ENCODE results near the gene NDUFB1.

NDUFB1 gene

DNA sequence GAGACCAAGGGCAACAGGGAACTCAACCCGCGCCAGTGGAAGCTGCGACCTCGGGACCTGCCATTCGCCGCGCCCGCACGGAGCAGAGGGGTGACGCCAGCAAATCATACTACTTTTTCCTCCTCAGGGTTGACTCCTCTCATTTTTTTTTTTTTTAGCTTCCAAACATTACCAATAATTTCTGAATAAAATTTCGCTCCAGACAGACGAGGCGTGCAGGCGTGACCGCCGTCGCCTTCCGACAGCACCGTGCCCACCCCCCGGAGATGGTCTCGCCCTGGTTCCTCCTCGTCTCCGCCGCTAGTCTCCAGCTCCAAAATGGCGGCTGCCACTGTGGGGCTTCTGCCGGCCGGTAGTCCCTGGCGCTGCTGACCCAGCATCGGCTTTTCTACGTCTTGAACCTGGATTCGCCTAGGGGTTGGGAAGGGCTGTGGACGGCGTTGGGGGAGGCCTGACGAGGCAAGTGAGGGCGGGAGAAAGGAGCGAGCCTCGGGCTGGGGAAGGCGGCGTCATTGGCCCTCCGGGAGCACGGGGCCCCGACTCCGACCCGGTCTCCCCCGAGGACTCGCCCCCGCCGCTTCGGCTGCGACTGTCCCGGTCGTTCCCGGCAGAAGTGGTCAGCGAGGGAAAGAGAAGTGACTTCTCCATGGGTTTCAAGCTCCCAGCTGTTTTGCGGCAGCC is at the start of gene NDUFB1, which contains the start of gene CPSF2:
NDUFB1 (minus strand) TSS at position 37 of the 681 bp plus-strand sequence. CDS start 4,069 bp downstream, outside the sequence.
CPSF2 (plus strand) TSS at position 300 of the 681 bp plus-strand sequence. CDS start 9,016 bp downstream, outside the sequence.
- in situ Hi-C loops (cut with HindIII; ENCODE audit: low sequenced_read_pairs): no loop called here

DNA sequence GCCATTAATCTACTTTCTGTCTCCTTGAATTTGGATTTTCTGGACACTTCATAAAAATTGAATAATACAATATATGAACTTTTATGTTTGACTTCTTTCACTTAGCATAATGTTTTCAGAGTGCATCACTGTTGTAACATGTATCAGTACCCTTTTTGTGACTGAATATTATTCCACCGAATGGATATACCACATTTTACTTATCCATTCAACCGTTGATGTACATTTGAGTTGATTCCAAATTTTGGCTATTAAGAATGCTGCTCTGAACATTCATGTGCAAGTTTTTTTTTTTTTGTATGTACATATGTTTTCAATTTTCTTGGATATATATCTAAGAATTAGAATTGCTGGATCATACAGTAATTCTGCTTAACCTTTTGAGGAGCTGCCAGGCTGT is 43.5 kb upstream of the NDUFB1 start:
- no peak for DNase-seq (ENCODE audit: low read depth)
- in situ Hi-C loops (cut with HindIII; ENCODE audit: low sequenced_read_pairs): no loop called here
- H3K4me3 ChIP-seq (ENCODE audit: low read depth, low read length): no peak overlapping the region
- TF ChIP-seq CTCF (IDR thresholded peaks at IDR 0.05; ENCODE audit: low read depth, low read length, missing control alignments): no peak

More for the DNA sequence above, at the start of gene NDUFB1, which contains the start of gene CPSF2:
- H3K4me3 ChIP-seq (ENCODE audit: low read depth, low read length): peak within 1 kb of the TSS; percentile 91
- peak; percentile 34 for DNase-seq (ENCODE audit: low read depth)
- no peak for TF ChIP-seq CTCF (IDR thresholded peaks at IDR 0.05; ENCODE audit: low read depth, low read length, missing control alignments)

DNA sequence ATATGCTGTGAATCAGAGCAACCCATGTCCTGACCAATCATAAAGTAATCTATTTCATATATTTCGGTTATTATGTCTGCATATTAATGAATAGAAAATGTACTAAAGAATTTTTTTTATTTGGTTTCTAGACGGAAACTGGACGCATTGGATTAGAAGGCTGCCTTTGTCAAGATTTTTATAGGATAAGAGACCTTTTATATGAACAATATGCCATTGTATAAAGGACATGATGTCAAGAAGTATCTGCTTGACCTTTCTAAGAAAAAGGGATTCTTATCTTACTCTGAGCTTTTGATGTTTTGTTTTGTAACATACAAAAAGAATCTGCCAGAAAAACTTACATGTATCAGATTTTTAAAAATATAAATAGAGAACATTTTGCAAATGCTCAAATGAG is 40.0 kb upstream of the NDUFB1 start:
- TF ChIP-seq CTCF (IDR thresholded peaks at IDR 0.05; ENCODE audit: low read depth, low read length, missing control alignments): no peak
- DNase-seq (ENCODE audit: low read depth): no peak
- in situ Hi-C loops (cut with HindIII; ENCODE audit: low sequenced_read_pairs): no loop called here
- H3K4me3 ChIP-seq (ENCODE audit: low read depth, low read length): no peak overlapping the region

GRCh38 chr14:92160619-92161018 is 39.1 kb upstream of the NDUFB1 start:
- H3K4me3 ChIP-seq (ENCODE audit: low read depth, low read length): no peak overlapping the region
- in situ Hi-C loops (cut with HindIII; ENCODE audit: low sequenced_read_pairs): no loop called here
- peak; percentile 24 for DNase-seq (ENCODE audit: low read depth)
- no peak for TF ChIP-seq CTCF (IDR thresholded peaks at IDR 0.05; ENCODE audit: low read depth, low read length, missing control alignments)

DNA sequence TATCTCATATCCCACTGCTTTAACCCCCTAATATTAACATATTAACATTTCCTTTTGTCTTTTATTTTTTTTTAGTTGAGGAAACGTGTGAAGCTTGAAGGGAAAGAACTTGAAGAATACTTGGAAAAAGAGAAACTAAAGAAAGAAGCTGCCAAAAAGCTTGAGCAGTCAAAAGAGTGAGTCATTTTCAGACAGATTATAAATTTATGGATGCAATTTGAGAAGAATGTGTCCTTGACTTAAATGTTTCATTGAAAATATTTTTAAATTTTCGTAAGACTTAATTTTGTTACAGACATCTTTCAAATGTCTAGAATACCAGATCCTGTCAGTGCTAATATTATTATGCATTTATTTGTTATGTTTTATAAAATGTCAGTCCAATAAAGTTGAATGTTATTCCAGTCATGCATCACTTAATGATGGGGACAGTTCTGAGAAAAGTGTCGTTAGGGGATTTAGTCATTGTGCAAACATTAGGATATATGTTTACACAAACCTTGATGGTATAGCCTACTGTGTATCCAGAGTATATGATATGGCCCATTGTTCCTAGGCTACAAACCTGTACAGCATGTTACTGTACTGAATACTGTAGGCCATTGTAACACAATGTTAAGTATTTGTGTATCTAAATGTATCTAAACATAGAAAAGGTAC is 32.9 kb upstream of the NDUFB1 start:
- no peak for TF ChIP-seq CTCF (IDR thresholded peaks at IDR 0.05; ENCODE audit: low read depth, low read length, missing control alignments)
- H3K4me3 ChIP-seq (ENCODE audit: low read depth, low read length): no peak overlapping the region
- no peak for DNase-seq (ENCODE audit: low read depth)
- in situ Hi-C loops (cut with HindIII; ENCODE audit: low sequenced_read_pairs): no loop called here

DNA sequence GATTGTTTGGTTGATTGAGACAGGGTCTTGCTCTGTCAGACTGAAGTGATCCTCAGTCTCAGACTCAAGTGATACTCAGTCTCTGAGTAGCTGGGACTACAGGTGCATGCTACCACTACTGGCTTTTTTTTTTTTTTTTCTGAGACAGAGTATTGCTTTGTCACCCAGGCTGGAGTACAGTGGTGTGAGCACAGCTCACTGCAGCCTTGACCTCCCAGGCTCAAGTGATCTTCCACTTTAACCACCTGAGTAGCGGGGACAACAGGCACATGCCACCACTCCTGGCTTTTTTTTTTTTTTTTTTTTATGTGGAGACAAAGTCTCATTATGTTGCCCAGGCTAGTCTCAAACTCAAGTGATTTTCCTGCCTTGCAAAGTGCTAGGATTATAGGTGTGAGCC is 32.1 kb upstream of the NDUFB1 start:
- no peak for DNase-seq (ENCODE audit: low read depth)
- no peak overlapping the region for H3K4me3 ChIP-seq (ENCODE audit: low read depth, low read length)
- in situ Hi-C loops (cut with HindIII; ENCODE audit: low sequenced_read_pairs): no loop called here
- TF ChIP-seq CTCF (IDR thresholded peaks at IDR 0.05; ENCODE audit: low read depth, low read length, missing control alignments): no peak

Measured in astrocyte of the cerebellum (primary cell).